ENCODE results near the gene CD164.

DNA sequence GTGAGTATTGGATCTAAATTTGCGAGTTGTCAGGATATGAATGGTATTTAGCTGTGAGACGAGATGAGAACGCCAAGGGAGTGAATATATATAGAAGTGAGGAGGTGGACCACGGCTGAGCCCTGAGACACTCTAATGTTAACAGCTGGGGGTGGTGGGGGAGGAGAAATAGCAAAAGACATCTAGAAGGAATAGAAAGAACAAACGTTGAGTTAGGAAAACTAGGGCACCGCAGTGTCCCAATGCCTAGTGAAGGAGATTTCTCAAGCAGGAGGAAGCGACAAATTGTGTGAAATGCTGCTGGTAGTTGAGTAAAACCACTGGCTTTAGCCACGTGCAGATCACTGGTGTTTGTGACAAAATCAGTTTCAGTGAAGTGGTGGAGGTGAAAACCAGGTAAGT lies 56.9 kb downstream of the CD164 start:
- TF ChIP-seq, protein P1, sequence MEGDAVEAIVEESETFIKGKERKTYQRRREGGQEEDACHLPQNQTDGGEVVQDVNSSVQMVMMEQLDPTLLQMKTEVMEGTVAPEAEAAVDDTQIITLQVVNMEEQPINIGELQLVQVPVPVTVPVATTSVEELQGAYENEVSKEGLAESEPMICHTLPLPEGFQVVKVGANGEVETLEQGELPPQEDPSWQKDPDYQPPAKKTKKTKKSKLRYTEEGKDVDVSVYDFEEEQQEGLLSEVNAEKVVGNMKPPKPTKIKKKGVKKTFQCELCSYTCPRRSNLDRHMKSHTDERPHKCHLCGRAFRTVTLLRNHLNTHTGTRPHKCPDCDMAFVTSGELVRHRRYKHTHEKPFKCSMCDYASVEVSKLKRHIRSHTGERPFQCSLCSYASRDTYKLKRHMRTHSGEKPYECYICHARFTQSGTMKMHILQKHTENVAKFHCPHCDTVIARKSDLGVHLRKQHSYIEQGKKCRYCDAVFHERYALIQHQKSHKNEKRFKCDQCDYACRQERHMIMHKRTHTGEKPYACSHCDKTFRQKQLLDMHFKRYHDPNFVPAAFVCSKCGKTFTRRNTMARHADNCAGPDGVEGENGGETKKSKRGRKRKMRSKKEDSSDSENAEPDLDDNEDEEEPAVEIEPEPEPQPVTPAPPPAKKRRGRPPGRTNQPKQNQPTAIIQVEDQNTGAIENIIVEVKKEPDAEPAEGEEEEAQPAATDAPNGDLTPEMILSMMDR (IDR thresholded peaks at IDR 0.05) = no peak
- TF ChIP-seq POLR2A (IDR thresholded peaks at IDR 0.05) = no peak

All from thyroid gland (tissue), 4 donors.